Measurements from ENCODE around the gene SYNPR.

SYNPR gene

DNA sequence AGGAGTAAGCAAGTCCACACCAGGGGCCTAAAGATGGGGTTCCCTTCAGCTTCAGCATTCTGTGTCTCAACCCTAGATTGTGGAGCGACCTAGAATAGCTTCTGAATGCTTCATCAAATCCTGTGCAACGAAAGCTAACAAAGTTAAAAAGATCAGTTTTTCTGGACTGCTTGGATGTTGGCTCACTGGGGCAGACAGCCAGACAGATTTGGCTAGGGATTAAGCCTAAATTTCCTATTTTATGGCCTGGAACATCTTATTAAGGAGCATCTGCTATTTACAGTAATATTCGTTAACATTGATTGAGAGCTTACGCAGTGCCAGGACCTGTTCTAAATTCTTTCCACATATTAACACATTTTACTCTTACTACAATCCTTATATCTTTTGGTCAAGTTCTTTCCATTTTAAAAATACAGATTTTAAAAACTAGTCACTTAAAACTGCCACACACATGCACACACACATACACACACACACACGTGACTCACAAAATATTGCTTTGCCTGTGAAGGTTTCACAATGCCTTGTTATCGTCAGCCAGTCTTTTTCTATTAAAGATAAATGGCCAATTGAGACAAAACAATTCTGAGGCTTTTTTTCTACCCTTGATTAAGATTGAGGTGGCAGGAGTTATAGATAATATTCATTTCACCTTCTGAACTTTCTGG, 201.0 kb downstream of the SYNPR start:
- TF ChIP-seq GATA1 (IDR thresholded peaks at IDR 0.05; ENCODE audit: low read depth, low read length) (no peak), POLR2A (IDR thresholded peaks at IDR 0.05; ENCODE audit: low read length) (no peak)
- no peak for DNase-seq

GRCh38 chr3:63479661-63480035, 201.5 kb downstream of the SYNPR start:
- DNase-seq, result no peak
- no peak for TF ChIP-seq POLR2A (IDR thresholded peaks at IDR 0.05; ENCODE audit: low read length)
- no peak for TF ChIP-seq GATA1 (IDR thresholded peaks at IDR 0.05; ENCODE audit: low read depth, low read length)

DNA sequence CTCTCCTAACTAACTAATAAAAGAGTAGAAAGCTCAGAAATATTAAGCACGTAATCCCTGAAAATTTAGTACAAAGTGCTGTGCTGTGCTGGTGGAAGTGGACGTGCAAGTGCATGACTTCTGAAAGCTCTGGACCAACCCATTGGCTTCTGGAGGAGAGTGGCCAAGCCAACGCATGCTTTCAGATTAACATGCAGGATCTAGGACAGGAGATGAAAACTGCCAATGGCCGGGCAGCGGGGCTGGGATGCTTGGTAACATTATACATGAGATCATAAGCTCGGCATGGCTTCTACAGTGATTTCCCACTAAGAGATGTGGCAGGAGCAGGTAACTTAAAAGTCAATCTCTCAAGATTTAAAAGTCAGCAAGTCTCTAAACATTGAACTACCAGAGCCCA, 203.5 kb downstream of the SYNPR start:
- no peak for DNase-seq
- TF ChIP-seq GATA1 (IDR thresholded peaks at IDR 0.05; ENCODE audit: low read depth, low read length), result no peak
- no peak for TF ChIP-seq POLR2A (IDR thresholded peaks at IDR 0.05; ENCODE audit: low read length)

- TF ChIP-seq GATA1 (IDR thresholded peaks at IDR 0.05; ENCODE audit: low read depth, low read length), result no peak
- TF ChIP-seq POLR2A (IDR thresholded peaks at IDR 0.05; ENCODE audit: low read length), result no peak
- no peak for DNase-seq
Measured at GRCh38 chr3:63482341-63482740, 204.2 kb downstream of the SYNPR start.

DNA sequence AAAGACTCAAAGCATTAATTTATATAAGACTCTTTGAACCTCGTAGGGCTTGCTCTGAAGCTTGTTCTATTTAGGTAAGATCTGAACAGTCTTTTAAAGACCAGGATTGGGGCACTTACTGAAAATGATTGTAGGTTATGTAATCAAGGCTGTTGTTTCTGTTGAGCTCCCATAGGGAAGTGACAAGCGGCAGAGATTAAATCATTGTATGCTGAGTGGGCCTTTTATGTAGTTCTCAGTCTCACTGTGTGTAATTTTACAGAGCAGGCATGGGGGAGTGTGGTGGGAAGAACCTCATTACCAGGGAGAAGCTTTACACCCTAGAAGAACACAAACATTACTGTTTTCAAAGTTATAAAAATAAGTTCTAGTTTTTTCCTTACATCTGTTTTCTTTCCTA, 214.4 kb downstream of the SYNPR start:
- DNase-seq, result no peak
- no peak for TF ChIP-seq GATA1 (IDR thresholded peaks at IDR 0.05; ENCODE audit: low read depth, low read length)

- DNase-seq, result no peak
- TF ChIP-seq GATA1 (IDR thresholded peaks at IDR 0.05; ENCODE audit: low read depth, low read length) (no peak), POLR2A (IDR thresholded peaks at IDR 0.05; ENCODE audit: low read length) (no peak)
Measured at GRCh38 chr3:63493101-63493500, 215.0 kb downstream of the SYNPR start.

DNA sequence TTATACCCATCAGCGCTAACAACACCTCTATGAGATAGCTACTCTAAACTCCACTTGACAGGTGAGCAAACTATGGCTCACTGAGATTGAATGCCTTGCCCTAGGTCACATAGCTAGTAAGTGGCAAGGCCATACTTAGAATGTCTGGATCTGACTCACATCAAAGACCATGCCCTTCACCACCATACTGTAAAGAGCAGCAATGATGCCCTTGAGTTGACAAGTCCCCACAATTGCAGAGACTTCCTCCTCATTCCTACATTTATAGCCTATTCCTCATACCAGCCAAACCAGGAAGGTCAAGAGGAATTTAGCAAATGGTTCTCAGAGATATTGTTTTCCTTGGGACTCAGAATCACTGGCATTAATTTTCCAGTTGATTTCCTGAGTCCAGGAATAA, 216.5 kb downstream of the SYNPR start:
- DNase-seq, result no peak
- TF ChIP-seq GATA1 (IDR thresholded peaks at IDR 0.05; ENCODE audit: low read depth, low read length) (no peak), POLR2A (IDR thresholded peaks at IDR 0.05; ENCODE audit: low read length) (no peak)

DNA sequence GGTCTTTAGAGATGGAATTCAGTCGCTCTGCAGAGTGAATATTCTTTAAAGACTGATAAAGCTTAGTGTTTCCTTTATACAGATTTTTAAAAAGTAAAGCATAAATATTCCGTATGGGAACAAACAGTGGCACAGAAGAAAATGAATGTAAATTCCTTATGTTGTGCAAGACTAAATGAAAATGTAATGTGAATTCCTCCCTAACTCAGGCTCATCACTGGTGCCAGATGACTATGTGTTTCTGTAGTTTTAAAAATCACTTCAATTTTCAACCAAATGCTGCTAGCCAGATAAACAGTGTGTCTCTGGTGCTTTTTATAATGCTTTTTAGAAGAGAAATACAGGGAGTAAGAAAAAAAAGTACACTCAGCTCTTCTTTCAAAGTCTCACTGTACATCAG, 219.5 kb downstream of the SYNPR start:
- TF ChIP-seq GATA1 (IDR thresholded peaks at IDR 0.05; ENCODE audit: low read depth, low read length) (no peak), POLR2A (IDR thresholded peaks at IDR 0.05; ENCODE audit: low read length) (no peak)
- DNase-seq, result no peak

DNA sequence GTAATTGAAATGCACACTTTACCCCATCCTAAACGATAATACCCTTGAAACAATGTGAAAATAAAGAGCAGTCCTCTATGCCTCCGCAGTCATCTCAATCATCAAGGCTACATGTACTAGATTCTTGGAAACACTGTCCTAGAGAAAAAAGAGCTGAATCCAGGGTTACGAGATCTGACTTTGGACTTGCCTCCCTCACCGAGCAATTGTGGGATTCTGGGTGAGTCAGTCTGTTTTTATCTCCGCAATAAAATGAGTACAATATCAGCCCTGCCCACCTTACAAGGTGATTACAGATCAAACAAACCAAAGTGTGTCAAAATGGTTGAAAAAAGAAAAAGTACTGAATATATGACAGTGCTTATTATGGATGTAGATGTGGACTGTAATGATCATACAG, 222.1 kb downstream of the SYNPR start:
- TF ChIP-seq GATA1 (IDR thresholded peaks at IDR 0.05; ENCODE audit: low read depth, low read length) (no peak), POLR2A (IDR thresholded peaks at IDR 0.05; ENCODE audit: low read length) (no peak)
- no peak for DNase-seq

DNA sequence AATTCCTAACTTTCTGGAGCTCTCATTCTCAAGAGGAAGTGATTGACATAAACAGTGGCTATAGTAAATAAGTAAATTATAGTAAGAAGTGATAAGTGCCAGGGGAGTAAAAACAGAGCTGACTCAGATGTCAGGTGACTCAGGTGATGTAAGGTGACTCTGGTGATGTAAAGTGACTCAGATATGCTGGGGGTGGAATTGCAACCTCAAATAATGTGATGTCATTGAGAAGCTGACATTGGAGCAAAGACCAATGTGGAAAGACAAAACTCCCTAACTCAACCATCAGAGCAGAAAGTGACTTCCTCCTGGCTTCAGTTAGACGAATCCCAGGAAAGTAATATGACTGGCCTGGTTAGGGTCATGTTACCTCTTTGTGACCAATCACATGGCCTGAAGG, 230.2 kb downstream of the SYNPR start:
- peak in 1 of 2 experiments; percentile 6 for DNase-seq
- TF ChIP-seq POLR2A (IDR thresholded peaks at IDR 0.05; ENCODE audit: low read length) (no peak), GATA1 (IDR thresholded peaks at IDR 0.05; ENCODE audit: low read depth, low read length) (no peak)

DNA sequence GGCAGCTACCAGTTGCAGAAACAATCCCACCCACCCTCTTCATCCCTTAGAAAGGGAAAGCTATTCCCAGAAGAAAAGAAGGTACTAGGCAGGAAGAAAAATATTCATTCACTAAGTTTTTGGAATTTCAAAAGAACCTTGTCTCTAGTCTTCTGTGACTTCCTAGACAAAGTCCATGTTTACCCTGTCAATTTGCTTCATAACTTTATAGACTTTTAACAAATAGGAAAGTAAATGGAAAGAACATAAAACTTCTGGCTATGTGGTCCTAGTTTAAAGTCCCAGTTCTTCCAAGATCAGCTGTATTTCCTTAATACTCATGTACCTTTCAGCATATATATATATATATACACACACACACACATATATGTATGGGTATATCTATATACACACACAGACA, 230.7 kb downstream of the SYNPR start:
- DNase-seq, result no peak
- TF ChIP-seq GATA1 (IDR thresholded peaks at IDR 0.05; ENCODE audit: low read depth, low read length), result no peak
- TF ChIP-seq POLR2A (IDR thresholded peaks at IDR 0.05; ENCODE audit: low read length), result no peak

- DNase-seq, result no peak
- TF ChIP-seq POLR2A (IDR thresholded peaks at IDR 0.05; ENCODE audit: low read length) (no peak), GATA1 (IDR thresholded peaks at IDR 0.05; ENCODE audit: low read depth, low read length) (no peak)
Measured at GRCh38 chr3:63513791-63514190, 235.7 kb downstream of the SYNPR start.

DNA sequence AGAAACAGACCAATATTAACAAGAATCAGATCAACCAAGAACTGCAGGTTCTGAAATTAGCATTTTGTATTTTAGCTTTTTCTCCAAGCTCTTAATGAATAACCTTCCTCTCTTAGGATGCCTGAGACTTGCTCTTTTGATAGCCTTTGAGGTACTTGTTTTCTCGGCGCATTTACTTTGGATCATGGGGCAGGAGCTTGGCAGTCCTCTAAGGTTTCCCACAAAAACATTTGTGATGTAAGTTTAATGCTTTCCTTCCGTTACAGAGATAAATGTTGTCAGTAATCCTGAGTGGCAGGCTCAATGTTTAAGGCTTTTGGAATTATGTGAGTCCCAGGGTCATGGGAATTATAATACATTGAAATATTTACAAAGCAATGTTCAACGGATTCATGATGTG, 236.6 kb downstream of the SYNPR start:
- no peak for TF ChIP-seq POLR2A (IDR thresholded peaks at IDR 0.05; ENCODE audit: low read length)
- TF ChIP-seq GATA1 (IDR thresholded peaks at IDR 0.05; ENCODE audit: low read depth, low read length), result no peak
- no peak for DNase-seq

- no peak for DNase-seq
- TF ChIP-seq GATA1 (IDR thresholded peaks at IDR 0.05; ENCODE audit: low read depth, low read length), result no peak
- TF ChIP-seq POLR2A (IDR thresholded peaks at IDR 0.05; ENCODE audit: low read length), result no peak
Measured at GRCh38 chr3:63519426-63519825, 241.3 kb downstream of the SYNPR start.

DNA sequence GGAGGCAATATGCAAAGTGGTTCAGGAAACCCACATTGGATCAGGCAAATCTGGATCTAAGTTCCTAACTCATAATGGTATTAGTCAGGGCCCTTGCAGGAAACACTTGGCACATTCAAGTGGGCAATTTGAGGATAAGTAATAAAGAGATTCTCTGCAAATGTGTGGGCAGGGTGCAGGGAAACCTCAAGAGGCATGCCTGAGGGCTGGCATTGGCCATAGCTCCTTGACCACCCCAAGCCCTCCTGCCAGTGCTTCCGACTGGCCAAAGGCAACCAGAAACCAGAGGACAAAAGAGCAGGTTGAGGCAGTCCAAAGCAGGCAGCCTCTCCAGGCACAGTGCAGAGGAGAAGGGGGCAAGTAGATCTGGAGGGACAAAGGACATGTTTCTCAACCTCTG, 243.5 kb downstream of the SYNPR start:
- DNase-seq, result no peak
- TF ChIP-seq POLR2A (IDR thresholded peaks at IDR 0.05; ENCODE audit: low read length) (no peak), GATA1 (IDR thresholded peaks at IDR 0.05; ENCODE audit: low read depth, low read length) (no peak)

- no peak for DNase-seq
- TF ChIP-seq POLR2A (IDR thresholded peaks at IDR 0.05; ENCODE audit: low read length) (no peak), GATA1 (IDR thresholded peaks at IDR 0.05; ENCODE audit: low read depth, low read length) (no peak)
Measured at GRCh38 chr3:63523100-63523499, 245.0 kb downstream of the SYNPR start.

Measured in erythroblast (primary cell).